ENCODE data around the gene GPR146.

The GPR146 gene

GRCh38 chr7:1104516-1105179, 60.3 kb downstream of the GPR146 start:
- TF ChIP-seq EZH2phosphoT487 (IDR thresholded peaks at IDR 0.05; ENCODE audit: borderline replicate concordance, low read length) (no peak), CTCF (IDR thresholded peaks at IDR 0.05; ENCODE audit: low read depth, low read length, poor library complexity, severe bottlenecking) (no peak)
- Histone ChIP-seq H3K27ac (ENCODE audit: low read depth, low read length) (peak overlapping the region; percentile 63), H3K4me2 (ENCODE audit: low read length) (peak overlapping the region; percentile 80)

GRCh38 chr7:1105189-1105588, 60.8 kb downstream of the GPR146 start:
- H4K20me1 ChIP-seq (ENCODE audit: control insufficient read depth, insufficient read depth, low read depth, low read length) = no peaks in the 10 kb centered on the region
- H3K4me1 ChIP-seq (ENCODE audit: control insufficient read depth, low read length) = peaks cover 46% of the 10 kb centered on the region

More at GRCh38 chr7:1104516-1105179, 60.3 kb downstream of the GPR146 start:
- Histone ChIP-seq H4K20me1 (ENCODE audit: control insufficient read depth, insufficient read depth, low read depth, low read length) (no peaks in the 10 kb centered on the region), H3K9me3 (ENCODE audit: control insufficient read depth, insufficient read depth, low read length) (no peaks in the 10 kb centered on the region), H3K27me3 (ENCODE audit: control insufficient read depth, low read length) (no peaks in the 10 kb centered on the region), H3K4me3 (ENCODE audit: low read length) (peak overlapping the region; percentile 56), H3K9me2 (replicated peaks; ENCODE audit: control insufficient read depth, low read length) (no peaks in the 10 kb centered on the region), H3K4me1 (ENCODE audit: control insufficient read depth, low read length) (peaks cover 46% of the 10 kb centered on the region), H3F3A (ENCODE audit: control insufficient read depth, insufficient read depth) (peaks cover 13% of the 10 kb centered on the region; the same call in 1 of the 2 replicates), H3K79me2 (ENCODE audit: control insufficient read depth, low read length) (peaks cover 55% of the 10 kb centered on the region), H3K36me3 (ENCODE audit: control insufficient read depth, low read length) (peaks cover 6% of the 10 kb centered on the region)

GRCh38 chr7:1106063-1106792, 61.9 kb downstream of the GPR146 start:
- H3K27ac ChIP-seq (ENCODE audit: low read depth, low read length) = peak overlapping the region; percentile 63
- no peaks in the 10 kb centered on the region for H4K20me1 ChIP-seq (ENCODE audit: control insufficient read depth, insufficient read depth, low read depth, low read length)
- TF ChIP-seq CTCF (IDR thresholded peaks at IDR 0.05; ENCODE audit: low read depth, low read length, poor library complexity, severe bottlenecking) (no peak), EZH2phosphoT487 (IDR thresholded peaks at IDR 0.05; ENCODE audit: borderline replicate concordance, low read length) (no peak)
- H3K27me3 ChIP-seq (ENCODE audit: control insufficient read depth, low read length) = no peaks in the 10 kb centered on the region
- H3K4me3 ChIP-seq (ENCODE audit: low read length) = peak overlapping the region; percentile 56
- H3K36me3 ChIP-seq (ENCODE audit: control insufficient read depth, low read length) = peaks cover 4% of the 10 kb centered on the region
- peak overlapping the region; percentile 80 for H3K4me2 ChIP-seq (ENCODE audit: low read length)
- H3K9me2 ChIP-seq (replicated peaks; ENCODE audit: control insufficient read depth, low read length) = no peaks in the 10 kb centered on the region
- no peaks in the 10 kb centered on the region for H3K9me3 ChIP-seq (ENCODE audit: control insufficient read depth, insufficient read depth, low read length)
- peaks cover 55% of the 10 kb centered on the region for H3K79me2 ChIP-seq (ENCODE audit: control insufficient read depth, low read length)
- H3K4me1 ChIP-seq (ENCODE audit: control insufficient read depth, low read length) = peaks cover 46% of the 10 kb centered on the region
- peaks cover 13% of the 10 kb centered on the region; the same call in 1 of the 2 replicates for H3F3A ChIP-seq (ENCODE audit: control insufficient read depth, insufficient read depth)

More at GRCh38 chr7:1105189-1105588, 60.8 kb downstream of the GPR146 start:
- no peak for TF ChIP-seq EZH2phosphoT487 (IDR thresholded peaks at IDR 0.05; ENCODE audit: borderline replicate concordance, low read length)
- no peak for TF ChIP-seq CTCF (IDR thresholded peaks at IDR 0.05; ENCODE audit: low read depth, low read length, poor library complexity, severe bottlenecking)
- peaks cover 55% of the 10 kb centered on the region for H3K79me2 ChIP-seq (ENCODE audit: control insufficient read depth, low read length)
- no peaks in the 10 kb centered on the region for H3K9me3 ChIP-seq (ENCODE audit: control insufficient read depth, insufficient read depth, low read length)
- H3K4me3 ChIP-seq (ENCODE audit: low read length) = peak overlapping the region; percentile 56
- peaks cover 4% of the 10 kb centered on the region for H3K36me3 ChIP-seq (ENCODE audit: control insufficient read depth, low read length)
- no peaks in the 10 kb centered on the region for H3K27me3 ChIP-seq (ENCODE audit: control insufficient read depth, low read length)
- no peaks in the 10 kb centered on the region for H3K9me2 ChIP-seq (replicated peaks; ENCODE audit: control insufficient read depth, low read length)
- H3F3A ChIP-seq (ENCODE audit: control insufficient read depth, insufficient read depth) = peaks cover 13% of the 10 kb centered on the region; the same call in 1 of the 2 replicates
- H3K27ac ChIP-seq (ENCODE audit: low read depth, low read length) = peak overlapping the region; percentile 63
- peak overlapping the region; percentile 80 for H3K4me2 ChIP-seq (ENCODE audit: low read length)
